GM19351 (cell line): Measurements from ENCODE around the gene PDZD7.

Experiments used
- ATAC-seq: cut with Tn5 transposase; IDR thresholded peaks from one replicate; pipeline ENCODE4 v1.9.1; 2021; ENCODE audit warnings: mild to moderate bottlenecking, moderate library complexity; ENCODE audit not compliant: unreplicated experiment

Gene PDZD7

DNA sequence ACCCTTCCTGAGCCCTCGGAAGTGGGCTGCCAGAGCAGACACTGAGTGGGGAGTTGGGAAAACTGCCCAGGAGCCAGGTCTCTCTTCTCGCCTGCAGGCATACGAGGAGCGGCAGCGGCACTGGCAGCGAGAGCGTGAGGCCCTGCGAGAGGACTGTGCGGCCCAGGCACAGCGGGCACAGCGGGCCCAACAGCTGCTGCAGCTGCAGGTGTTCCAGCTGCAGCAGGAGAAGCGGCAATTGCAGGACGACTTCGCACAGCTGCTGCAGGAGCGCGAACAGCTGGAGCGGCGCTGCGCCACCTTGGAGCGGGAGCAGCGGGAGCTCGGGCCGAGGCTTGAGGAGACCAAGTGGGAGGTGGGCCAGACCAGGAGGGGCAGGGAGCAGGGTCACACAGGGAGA, 25.6 kb downstream of the PDZD7 start:
- ATAC-seq = no peak

DNA sequence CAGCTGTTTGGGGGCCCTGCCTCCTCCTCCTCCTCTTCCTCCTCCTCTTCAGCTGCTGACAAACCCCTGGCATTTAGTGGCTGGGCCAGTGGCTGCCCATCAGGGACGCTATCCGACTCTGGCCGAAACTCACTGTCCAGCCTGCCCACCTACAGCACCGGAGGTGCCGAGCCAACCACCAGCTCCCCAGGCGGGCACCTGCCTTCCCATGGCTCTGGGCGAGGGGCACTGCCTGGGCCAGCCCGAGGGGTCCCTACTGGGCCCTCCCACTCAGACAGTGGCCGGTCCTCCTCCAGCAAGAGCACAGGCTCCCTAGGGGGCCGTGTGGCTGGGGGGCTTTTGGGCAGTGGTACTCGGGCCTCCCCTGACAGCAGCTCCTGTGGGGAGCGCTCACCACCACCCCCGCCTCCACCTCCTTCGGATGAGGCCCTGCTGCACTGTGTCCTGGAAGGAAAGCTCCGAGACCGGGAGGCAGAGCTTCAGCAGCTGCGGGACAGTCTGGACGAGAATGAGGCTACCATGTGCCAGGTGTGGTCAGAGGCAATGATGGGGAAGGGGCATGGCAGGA, 27.2 kb downstream of the PDZD7 start:
- ATAC-seq = no peak

DNA sequence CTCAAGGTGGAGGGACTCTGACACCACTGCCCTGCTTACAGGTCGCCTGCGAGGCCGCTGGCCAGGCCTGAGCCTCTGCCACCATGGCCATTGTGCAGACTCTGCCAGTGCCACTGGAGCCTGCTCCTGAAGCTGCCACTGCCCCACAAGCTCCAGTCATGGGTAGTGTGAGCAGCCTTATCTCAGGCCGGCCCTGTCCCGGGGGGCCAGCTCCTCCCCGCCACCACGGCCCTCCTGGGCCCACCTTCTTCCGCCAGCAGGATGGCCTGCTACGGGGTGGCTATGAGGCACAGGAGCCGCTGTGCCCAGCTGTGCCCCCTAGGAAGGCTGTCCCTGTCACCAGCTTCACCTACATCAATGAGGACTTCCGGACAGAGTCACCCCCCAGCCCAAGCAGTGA, 28.5 kb downstream of the PDZD7 start:
- no peak for ATAC-seq

DNA sequence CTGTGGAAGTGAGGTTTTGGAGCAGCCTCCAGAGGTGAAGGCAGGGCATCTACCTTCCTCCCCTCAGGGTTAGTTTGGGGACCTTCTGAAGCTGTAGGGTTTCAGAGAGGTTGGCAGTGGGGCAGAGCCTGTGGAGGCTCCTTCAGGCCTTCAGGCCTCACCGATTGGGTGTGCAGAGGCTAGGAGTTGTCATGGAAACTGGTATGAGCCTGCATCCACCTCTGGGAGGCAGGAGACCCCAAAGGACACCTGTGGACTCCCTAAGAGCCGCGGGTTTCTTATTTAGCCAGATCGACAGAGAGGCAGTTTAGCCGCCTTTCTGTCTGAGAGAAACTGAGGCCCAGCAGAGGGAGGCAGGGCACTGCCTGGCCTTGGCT, 29.3 kb downstream of the PDZD7 start:
- no peak for ATAC-seq

DNA sequence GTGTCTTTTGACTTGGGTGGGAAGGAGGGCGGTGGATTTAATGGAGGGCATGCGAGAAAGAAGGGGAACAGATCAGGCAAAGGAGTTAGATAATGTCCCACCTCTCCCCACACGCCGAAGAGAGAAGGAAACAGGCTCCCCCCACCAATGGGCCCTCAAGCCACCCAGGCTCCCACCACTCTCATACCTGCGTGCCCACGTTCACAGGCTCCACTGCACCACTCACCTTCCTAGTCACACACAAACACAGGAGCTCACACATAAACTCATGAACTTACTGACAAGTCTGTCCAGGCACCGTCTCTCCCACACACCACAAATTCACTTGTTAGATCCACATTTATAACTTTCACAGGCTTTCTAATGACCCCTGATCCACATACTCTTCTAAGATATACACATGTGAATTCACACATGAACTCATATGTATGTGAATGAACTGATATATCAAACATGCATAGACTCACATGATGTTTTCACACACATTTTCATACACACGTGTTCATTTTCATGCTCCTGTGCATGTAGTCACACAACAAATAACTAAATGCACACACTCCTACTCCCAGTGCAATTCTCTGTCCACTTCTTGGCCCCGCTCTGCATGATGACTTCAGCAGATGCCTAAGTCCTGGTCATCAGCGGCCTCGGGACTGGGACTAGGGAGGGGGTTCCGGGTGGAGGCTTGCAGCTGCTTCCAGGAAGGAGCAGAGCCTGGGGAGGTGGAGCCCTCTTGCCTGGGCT, 29.8 kb downstream of the PDZD7 start:
- no peak for ATAC-seq

DNA sequence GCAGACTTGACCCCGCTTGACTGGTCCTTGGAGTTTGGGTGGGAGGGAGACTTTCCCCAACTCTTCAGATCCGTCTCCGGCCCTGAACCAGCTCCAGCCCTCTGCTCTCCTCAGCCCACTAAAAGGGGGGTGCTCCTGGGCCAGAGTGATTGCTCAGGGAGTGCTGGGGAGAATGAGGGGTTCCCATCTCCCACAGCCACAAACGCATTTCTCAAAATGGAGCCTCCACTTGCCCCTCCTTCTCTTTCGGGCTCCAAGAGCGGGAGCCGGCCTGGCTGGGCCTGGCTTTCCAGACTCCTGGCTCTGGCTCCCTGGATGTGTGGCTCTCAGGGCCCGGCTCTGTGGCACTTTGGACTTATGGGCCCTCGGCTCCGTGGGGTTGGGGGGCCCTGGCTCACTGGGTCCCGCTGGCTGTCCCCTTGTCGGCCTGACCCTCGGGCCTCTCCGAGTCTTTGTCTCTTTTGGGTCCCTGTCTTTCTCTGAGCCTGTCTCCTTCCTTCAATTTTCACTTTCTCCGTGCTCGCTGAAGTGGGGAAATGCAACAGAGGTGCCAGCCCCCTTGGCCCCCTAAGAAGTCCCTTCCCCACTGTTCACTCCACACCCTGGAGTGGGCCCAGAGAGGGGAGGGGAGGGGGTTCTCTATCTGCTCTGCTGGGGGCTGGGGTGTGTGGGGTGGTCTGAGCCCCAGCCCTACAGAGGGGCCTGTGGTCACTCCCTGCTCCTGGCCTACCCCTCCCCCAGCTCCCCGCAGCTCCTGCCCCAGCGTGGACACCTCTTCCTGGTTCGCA, 30.6 kb downstream of the PDZD7 start:
- no peak for ATAC-seq

DNA sequence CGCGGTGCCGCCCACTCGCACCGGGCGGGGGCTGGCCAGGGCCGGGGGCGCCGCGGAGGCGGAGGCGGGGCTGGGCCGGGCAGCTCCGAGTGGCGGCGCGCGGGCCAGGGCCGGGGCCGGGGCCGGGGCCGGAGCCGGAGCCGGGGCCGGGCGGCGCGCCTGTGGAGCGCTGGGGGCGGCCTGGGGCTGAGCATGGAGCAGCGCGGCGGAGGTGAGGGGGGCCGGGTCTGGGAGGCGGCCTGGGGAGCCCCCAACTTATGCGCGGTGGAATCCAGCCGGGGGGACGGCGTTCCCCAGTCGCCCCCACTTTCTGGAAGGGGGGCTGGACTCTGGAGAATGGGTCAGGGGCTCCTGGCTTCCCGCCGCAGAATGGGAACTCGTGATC, 31.2 kb downstream of the PDZD7 start, which contains the start of gene LZTS2:
Gene LZTS2 (plus strand): TSS at position 67 of the 385 bp plus-strand sequence. CDS start 2,731 bp downstream, outside the sequence.
- no peak for ATAC-seq

DNA sequence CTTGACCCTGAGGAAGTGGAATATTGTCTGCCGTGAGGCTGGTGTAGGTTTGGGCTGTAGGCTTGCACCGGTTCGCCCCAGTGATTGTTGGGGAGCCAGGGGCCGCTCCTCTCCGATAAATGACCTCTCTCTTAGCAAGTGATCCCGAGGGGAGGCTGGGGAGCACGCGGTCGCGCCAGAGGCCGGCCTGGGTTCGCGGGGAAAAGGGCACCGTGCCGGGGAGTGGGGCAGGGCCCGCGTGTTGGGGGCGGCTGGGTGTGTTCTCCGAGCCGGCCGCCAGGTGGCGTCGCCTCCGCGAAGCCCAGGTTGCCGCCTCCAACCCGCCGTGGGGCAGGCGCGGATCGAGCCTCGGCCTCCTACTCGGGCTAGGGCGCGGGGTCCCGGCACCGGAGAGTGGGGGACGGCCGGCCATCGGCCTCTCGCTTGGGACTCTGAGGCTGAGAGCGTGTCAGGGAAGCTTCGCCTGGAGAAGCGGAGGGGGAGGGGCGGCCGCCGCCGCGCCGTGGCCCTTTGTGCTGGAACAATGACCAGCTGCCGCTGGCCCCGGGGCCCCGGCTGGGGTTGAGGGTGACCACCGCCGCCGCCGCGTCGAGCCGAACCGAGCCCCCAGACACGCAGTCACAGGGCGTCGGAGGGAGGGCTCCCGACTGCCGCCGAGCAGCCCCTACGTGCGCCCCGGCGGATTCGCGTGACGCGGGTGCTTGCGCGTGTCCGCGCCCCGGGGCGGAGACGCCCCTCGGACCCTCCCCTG, 31.8 kb downstream of the PDZD7 start:
- ATAC-seq = peak; percentile 46

DNA sequence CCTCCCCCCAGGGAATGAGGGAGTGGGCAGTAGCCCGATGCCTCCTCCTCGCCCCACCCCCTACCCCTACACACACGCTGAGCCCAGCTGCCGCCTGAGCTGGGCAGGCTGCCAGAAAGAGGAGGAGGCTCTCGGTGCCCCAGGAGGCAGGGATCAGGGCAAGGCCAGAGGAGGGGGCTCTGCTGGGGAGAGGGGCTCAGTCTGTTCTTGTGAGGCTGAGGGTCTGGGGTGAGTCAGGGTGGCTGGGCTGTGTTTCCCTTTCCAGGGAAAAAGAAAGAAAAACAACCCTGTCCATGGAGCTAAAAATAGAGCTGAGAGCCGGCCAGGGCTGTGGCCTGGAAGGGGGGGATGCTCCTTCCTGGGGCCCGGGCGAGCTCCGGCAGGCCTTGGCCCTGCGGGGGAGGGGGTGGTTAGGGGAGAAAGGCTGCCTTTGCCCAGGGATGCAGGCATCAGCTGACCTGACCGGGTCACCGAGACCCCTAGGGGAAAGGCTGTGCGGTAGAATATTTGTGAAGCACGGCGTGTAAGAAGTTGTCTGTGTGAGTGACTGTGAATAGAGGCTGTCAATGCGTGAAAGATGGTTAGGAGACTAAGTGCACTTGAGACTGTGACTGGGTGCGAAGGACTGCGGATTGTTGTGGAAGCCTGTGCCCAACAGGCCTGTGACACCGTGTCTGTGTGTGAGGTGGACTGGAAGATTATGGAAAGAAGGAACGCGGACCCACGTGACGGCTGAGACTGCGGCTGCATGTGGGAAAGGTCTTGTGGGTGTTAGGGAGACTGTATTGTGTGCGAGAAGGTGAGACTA, 32.5 kb downstream of the PDZD7 start:
- peak; percentile 23 for ATAC-seq

DNA sequence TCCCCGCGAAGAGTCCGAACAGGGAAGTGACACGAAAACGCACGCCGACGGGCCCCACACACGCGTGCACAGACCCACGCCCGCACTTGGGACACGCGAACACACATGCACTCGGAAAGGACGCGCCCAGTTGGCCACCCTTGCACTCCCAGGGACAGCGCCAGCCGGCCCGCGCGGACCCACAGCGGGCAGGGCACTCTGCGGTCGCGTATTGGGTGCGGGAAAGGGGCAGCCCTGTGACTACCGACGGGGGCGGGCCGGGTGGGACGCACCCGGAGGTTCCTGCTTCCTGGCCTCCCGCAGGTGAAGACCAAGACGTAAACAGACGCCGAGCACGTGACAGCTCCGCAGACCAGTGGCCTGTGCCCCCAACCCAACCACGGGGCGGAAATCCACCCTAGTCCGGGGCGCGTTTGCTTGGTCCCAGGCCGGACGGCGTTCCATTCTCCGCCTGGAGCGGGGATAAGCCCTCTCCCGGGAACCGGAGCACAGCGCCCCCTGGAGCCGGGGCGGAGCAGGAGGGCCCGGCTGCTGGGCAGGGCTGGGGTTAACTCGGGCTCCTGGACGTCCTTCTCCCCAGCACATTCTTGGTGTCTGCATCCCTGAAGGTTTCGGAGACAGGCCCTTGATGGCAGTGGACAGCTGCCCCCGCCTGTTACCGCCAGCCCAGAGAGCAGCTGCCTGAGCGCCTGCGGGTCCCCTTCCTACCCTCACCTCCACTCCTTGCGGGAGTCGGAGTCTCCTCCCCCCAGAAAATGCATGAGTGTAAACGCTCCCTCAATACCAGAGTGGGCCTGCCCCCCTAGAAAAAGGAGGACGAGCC, 33.4 kb downstream of the PDZD7 start:
- peak; percentile 33 for ATAC-seq

DNA sequence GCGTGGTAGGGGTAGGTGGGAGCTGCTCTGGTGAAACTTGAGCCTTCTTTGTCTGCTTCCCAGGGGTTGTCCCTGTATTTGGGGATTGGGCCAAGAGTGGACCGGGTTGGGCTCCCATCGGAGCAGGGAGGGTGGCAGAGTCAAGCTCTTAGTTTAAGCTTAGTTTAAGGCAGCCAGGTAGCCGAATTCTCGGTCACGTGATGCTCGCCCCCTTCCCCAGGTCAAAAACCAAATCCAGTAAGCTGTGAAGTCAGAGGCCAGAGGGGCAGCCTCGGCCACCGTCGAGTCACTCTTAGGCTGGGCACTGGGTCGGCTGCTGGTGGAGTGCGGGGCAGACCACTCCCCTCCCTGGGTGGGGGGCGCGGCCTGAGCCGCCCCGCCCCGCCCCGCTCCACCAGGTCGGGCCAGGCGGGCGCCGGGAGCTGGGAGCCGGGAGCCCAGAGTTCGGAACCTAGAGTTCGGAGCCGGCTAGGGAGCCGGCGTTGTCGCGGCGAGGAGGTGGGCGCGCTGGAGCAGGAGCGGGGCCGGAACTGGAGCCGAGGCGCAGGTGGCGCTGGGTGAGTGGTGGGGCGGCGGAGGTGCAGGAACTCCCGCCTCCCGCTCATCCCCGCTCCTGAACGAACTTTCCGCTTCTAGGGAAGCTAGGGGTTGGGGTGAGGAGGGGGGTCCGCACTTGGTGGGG, 34.1 kb downstream of the PDZD7 start:
- no peak for ATAC-seq

DNA sequence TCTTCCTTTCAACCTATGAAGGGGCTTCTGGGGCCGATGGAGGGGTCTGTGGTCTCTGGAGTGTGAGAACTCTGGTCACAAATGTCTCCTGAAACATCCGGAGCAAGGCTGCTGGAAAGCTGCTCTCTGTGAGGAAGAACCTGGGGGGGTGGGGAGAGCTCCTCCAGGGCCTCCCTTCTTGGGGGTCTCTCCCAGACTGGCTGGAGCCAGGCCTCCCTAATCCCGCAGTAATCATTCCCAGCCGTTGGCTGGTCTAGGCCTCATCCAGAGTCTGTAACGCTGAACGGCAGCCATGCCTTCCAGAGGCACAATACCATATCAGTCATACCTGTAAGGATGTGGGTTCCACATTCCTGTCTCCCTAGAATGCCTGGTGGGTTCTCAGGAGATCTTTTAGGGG, 35.7 kb downstream of the PDZD7 start:
- no peak for ATAC-seq

DNA sequence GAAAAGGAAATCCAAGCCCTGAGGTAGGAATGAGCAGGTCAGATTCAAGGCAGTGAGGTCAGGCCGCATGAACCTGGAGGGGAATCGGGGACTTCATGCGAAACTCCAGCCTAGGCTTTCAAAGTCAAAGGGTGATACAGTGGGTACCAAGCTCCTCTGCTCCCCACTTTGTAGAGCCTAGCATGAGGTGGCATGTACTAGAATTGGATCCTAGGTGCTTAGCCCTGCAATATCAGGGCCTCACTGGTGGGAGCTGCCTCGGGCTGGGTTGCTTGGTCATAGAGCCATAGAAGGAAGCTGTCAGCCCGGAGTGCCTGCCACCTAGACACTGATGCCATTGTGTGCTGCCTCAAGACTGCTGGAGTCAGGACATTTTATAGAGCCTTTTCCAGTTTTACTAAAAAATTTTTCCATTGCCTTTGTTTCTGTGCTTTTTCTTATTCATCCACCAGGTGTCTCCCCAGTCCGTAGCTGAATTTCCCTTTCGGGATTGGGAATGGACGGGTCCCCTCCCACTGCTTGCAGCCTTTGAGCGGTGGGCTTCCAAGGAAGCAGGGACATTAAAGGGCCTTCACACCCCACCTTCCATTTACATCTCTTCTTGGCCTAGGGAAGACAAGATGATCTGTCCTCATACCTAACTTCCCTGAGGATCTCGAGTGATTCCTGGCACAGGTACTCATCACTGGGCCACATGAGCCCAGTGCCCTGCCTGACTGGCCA, 36.8 kb downstream of the PDZD7 start:
- no peak for ATAC-seq

DNA sequence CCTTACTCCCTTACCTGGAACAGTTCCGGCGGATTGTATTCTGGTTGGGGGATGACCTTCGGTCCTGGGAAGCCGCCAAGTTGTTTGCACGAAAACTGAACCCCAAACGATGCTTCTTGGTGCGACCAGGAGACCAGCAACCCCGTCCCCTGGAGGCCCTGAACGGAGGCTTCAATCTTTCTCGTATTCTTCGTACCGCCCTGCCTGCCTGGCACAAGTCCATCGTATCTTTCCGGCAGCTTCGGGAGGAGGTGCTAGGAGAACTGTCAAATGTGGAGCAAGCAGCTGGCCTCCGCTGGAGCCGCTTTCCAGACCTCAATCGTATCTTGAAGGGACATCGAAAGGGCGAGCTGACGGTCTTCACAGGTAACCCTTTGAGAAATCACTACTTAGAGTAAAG, 41.8 kb downstream of the PDZD7 start:
- no peak for ATAC-seq

DNA sequence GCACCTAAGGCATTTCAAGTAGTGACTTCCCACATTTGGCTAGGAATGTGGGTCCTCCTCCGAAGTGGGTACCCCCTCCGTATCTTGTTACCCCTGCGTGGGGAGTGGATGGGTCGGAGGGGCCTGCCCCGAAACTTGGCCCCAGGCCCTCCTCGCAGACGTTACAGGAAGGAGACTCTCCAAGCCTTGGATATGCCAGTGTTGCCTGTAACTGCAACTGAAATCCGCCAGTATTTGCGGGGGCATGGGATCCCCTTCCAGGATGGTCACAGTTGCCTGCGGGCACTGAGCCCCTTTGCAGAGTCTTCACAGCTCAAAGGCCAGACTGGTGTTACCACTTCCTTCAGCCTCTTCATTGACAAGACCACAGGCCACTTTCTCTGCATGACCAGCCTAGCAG, 42.8 kb downstream of the PDZD7 start:
- no peak for ATAC-seq

DNA sequence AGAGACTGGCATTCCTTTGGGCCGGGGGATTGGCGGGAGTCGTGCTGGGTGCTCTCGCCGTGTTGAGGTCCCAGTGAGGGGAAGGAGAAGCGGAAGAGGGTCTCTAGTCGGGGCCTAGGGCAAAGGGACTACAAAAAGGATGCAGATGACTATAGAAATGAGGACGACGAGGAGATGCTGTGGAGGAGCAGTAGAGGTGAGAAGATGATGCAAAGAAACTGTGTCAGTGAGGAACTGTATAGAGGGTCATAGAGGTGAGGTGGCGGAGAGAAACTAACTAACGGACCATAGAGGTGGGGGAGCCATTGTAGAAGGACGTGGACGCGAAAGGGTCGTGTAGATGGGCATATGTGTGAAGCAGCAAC, 43.3 kb downstream of the PDZD7 start:
- ATAC-seq = peak; percentile 23

DNA sequence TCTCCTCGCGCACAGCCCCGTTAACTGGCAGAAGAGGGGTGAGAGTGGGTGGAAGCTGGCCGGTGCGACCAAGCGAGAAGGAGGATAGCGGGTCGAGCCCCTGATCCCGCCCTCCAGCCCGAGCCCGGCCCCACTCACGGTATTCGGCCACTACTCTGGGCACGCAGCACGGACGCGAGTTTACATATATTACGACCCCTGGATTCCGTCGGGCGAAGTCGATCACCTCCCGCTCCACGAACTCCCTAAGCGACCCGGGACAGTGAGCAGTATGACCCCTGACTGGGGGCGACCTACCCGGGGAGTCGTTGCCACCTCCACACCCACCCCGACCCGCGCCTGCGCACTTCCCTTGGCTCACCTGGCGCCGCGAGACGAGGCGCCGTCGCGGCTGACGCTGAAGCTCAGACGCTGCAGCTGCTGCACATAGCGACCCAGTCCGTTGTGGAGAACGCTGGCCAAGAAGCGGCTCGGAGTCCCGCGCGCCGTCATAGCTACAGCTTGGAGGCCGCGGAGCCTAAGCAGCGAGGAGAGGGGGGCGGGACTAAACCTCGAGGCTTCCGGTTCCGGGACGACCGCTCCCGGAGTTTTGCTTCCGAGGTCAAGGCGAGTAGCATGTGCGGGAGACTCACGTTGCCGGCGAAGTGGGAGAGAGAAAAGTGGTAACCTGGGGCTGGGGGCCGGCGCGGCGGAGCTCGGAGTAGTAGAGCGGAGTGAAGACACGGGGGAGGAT, 43.8 kb downstream of the PDZD7 start, which contains the start of the genes MRPL43 and TWNK:
Gene MRPL43 (minus strand): TSS at position 546 of the 733 bp plus-strand sequence. CDS start 54 bp downstream, at position 492.
Gene TWNK (plus strand): TSS at position 592 of the 733 bp plus-strand sequence. CDS start 668 bp downstream, outside the sequence.
- peak; percentile 78 for ATAC-seq

DNA sequence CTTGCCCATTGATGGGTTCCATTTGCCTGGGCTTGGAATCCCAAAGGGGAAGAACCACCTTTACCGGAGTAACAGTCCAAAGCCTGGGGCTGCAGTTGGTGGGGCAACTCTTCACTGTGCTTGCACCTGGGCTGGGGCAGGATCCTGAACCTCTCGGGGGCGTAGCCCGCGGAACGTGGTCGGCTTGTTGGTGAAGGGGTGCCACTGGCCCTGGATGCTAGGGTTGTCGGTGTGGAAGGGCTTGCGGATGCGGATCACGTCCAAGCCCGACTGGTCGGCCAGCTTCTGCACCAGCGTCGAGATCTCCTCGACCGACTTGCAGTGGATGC, 44.3 kb downstream of the PDZD7 start:
- peak; percentile 7 for ATAC-seq
